Testis (tissue), 3 donors: ENCODE measurements around the gene PAPPA2. TPM values are rescaled to one million over a fixed set of nuclear protein-coding genes. Genes with fewer than 3 reads are reported as not detected.

Experiments used
- DNase-seq: peaks from one replicate; pipeline ENCODE4 v3.0.0-alpha.2; 2019
- H3K27ac ChIP-seq, 2 donors: fragments of 200-600 bp; sonication (generic); one replicate each; pipeline ENCODE4 v1.5.1; 2019
- H3K27me3 ChIP-seq: fragments of 200-600 bp; sonication (generic); one replicate; pipeline ENCODE4 v1.5.1; 2019
- H3K36me3 ChIP-seq: fragments of 200-600 bp; sonication (generic); one replicate; pipeline ENCODE4 v1.5.1; 2017; ENCODE audit warnings: low read depth; ENCODE audit errors: missing control alignments
- H3K4me1 ChIP-seq: fragments of 200-600 bp; sonication (generic); one replicate; pipeline ENCODE4 v1.5.1; 2019
- H3K4me3 ChIP-seq, 2 donors: fragments of 200-600 bp; sonication (generic); one replicate each; pipeline ENCODE4 v1.5.1; 2017 to 2019
- H3K9me3 ChIP-seq: fragments of 200-600 bp; sonication (generic); one replicate; pipeline ENCODE4 v1.5.1; 2017
- POLR2A ChIP-seq: fragments of 450-650 bp; IDR thresholded peaks from one replicate; pipeline ENCODE4 v1.6.1; 2017; ENCODE audit warnings: antibody characterized with exemption, mild to moderate bottlenecking, moderate library complexity
- WGBS, 2 donors: methylation state at CpG; one replicate each; pipeline ENCODE4 v1.1.5; 2018; 5-methylcytosine and 5-hydroxymethylcytosine counted together
- intact Hi-C: fragments of 100-400 bp; cut with DNase I; formaldehyde crosslinking; loops from one replicate; pipeline ENCODE4 v1.15.1; 2023; ENCODE audit warnings: low total_unique reads
- polyA plus RNA-seq: library from polyadenylated mRNA; stranded (reverse); fragments of 350-450 nt; fragmentation: Illumina TruSeq; extraction: RNeasy Lipid Tissue Mini Kit (QIAGEN cat#74804); gene quantifications from one replicate; pipeline ENCODE4 v1.2.3, GENCODE V29; 2014; ENCODE audit warnings: low read depth, low replicate concordance; ENCODE audit not compliant: insufficient read depth
- total RNA-seq, 2 donors: library from RNA; depleted of rRNA; stranded (reverse); fragments of >200 nt; gene quantifications; one replicate each; pipeline ENCODE4 v1.2.3, GENCODE V29; 2016
- TF ChIP-seq, protein P1 (sequence below), 3 experiments: fragments of 450-650 bp in 2 of 3; fragments of 200-600 bp in 1 of 3; sonication (generic) in 1 of 3; IDR thresholded peaks; one replicate each; pipeline ENCODE4 v1.5.1; 2016 to 2019; ENCODE audit warnings: antibody characterized with exemption in 3 of 3, mild to moderate bottlenecking in 2 of 3, moderate library complexity in 1 of 3

Gene PAPPA2
- total and polyA plus RNA-seq, 3 donors from 2014 or later = 0.80 to 2.2 (median 2.2) TPM

DNA sequence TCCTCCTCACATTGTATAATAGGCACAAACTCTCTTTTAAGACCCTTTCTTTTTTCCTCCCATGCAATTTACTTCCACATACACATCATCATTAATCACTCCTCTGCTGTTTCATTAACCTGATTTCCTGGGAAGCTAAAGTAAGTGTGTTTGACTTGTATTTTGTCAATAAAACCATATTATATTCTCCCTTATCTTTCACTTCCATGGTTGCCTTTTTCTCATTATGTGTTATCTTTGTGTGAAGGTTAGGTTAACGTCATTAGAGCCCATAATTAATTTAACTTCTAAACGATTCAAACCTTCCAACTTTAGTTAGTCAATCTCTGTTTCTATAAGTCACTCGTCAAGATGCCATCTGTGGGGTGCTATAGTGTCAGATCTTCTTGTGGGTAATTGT, 313.0 kb downstream of the PAPPA2 start:
- WGBS, 2 donors = 58 to 59% methylated on average over 3 of the region's 3 CpGs
- TF ChIP-seq, protein P1, sequence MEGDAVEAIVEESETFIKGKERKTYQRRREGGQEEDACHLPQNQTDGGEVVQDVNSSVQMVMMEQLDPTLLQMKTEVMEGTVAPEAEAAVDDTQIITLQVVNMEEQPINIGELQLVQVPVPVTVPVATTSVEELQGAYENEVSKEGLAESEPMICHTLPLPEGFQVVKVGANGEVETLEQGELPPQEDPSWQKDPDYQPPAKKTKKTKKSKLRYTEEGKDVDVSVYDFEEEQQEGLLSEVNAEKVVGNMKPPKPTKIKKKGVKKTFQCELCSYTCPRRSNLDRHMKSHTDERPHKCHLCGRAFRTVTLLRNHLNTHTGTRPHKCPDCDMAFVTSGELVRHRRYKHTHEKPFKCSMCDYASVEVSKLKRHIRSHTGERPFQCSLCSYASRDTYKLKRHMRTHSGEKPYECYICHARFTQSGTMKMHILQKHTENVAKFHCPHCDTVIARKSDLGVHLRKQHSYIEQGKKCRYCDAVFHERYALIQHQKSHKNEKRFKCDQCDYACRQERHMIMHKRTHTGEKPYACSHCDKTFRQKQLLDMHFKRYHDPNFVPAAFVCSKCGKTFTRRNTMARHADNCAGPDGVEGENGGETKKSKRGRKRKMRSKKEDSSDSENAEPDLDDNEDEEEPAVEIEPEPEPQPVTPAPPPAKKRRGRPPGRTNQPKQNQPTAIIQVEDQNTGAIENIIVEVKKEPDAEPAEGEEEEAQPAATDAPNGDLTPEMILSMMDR (IDR thresholded peaks at IDR 0.05) = no peak
- TF ChIP-seq POLR2A = no peak

DNA sequence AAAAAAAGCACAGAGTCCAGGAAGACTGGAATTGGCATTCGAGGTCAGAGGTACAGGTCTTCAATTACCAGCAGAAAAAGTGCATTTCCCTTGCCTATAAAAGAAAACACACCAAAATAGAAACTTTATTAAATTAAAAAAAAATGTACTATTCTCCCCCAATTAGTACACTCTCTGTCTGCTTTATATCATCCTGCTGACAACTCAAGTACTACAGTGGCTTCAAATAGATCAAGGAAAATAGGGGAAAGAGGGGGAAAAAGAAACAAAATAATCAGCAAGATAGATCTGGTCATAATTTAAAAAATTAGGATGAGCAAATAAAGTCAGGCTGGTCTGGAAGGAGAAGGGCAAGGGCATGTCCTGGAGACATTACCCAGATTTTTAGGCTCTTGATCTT, 315.1 kb downstream of the PAPPA2 start:
- Histone ChIP-seq H3K27me3 (no peaks in the 10 kb centered on the region), H3K36me3 (no peaks in the 10 kb centered on the region), H3K4me1 (no peaks in the 10 kb centered on the region), H3K9me3 (no peaks in the 10 kb centered on the region), H3K4me3 (no peak overlapping the region), H3K27ac (no peak overlapping the region)
- TF ChIP-seq POLR2A = no peak
- TF ChIP-seq, protein P1 (IDR thresholded peaks at IDR 0.05) = no peak
- intact Hi-C loops = no loop called here
- 42 to 52% methylated on average over 1 of the region's 1 CpG for WGBS, 2 donors
- DNase-seq = no peak

More for the DNA sequence above, 313.0 kb downstream of the PAPPA2 start:
- DNase-seq = no peak
- Histone ChIP-seq H3K27ac (no peak overlapping the region), H3K9me3 (no peaks in the 10 kb centered on the region), H3K27me3 (no peaks in the 10 kb centered on the region), H3K36me3 (no peaks in the 10 kb centered on the region), H3K4me3 (no peak overlapping the region), H3K4me1 (no peaks in the 10 kb centered on the region)
- intact Hi-C loops = no loop called here

DNA sequence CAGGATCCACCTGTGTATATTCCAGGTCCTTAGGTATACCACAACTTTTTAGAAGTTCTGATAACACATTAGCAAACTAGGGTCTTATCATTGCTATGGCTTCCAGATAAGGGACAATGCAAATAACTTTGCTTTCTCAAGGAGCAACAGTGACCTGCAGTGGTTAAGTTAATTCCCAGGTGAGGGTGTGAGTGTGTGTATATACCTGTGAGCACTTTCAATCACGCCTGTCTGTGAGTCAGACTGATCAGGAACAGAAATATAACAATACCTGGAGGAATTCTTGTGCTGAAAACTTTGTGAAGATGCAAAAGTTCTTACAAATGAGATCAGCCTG, 317.0 kb downstream of the PAPPA2 start:
- intact Hi-C loops = no loop called here
- Histone ChIP-seq H3K4me1 (no peaks in the 10 kb centered on the region), H3K27ac (no peak overlapping the region), H3K27me3 (no peaks in the 10 kb centered on the region), H3K9me3 (no peaks in the 10 kb centered on the region), H3K36me3 (no peaks in the 10 kb centered on the region), H3K4me3 (no peak overlapping the region)
- TF ChIP-seq, protein P1 (IDR thresholded peaks at IDR 0.05) = no peak
- TF ChIP-seq POLR2A = no peak
- DNase-seq = no peak
- WGBS, 2 donors = 73 to 80% methylated on average over 1 of the region's 1 CpG

DNA sequence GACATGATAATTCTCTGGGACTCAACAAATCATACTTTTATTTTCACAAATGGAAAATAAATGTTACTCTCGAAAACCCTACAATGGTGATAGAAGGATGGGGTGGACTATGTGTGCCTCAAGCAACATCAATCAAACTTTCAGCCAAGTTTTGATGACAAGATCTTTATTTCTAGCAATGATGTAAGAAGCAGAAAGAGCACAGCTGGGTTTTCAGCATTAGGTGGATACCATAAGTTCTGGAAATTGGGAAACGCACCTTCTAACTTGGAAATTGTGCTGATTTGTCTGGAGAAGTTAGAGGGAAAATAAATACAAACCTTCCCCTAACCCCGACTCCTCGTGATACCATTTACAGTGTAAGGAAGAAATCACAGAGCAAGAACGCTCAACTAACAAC, 320.3 kb downstream of the PAPPA2 start:
- Histone ChIP-seq H3K9me3 (no peaks in the 10 kb centered on the region), H3K36me3 (no peaks in the 10 kb centered on the region), H3K27ac (no peak overlapping the region), H3K4me3 (no peak overlapping the region), H3K27me3 (no peaks in the 10 kb centered on the region), H3K4me1 (no peaks in the 10 kb centered on the region)
- TF ChIP-seq POLR2A = no peak
- TF ChIP-seq, protein P1 (IDR thresholded peaks at IDR 0.05) = no peak
- intact Hi-C loops = no loop called here
- 88 to 90% methylated on average over 5 of the region's 5 CpGs for WGBS, 2 donors
- no peak for DNase-seq

DNA sequence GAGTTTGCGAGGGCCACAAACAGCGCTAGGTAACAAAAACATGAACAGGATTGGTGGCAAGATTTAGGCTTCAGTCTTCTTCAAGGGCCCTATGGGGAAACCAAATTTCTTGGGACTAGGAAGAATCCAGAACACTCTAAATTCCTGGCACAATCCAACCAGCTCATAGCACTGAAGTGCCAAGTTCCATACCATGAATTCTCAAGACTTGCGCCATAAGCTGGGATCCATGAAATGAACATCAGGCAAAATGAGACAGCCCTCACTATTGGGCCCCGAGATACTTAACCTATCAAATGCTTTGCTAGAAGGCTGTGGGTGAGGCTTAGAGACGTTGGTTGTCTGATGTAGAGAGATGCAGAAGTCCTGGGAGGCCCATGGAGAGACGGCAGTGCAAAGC, 322.1 kb downstream of the PAPPA2 start:
- Histone ChIP-seq H3K36me3 (no peaks in the 10 kb centered on the region), H3K4me3 (no peak overlapping the region), H3K27me3 (no peaks in the 10 kb centered on the region), H3K27ac (no peak overlapping the region), H3K9me3 (no peaks in the 10 kb centered on the region), H3K4me1 (no peaks in the 10 kb centered on the region)
- TF ChIP-seq POLR2A = no peak
- TF ChIP-seq, protein P1 (IDR thresholded peaks at IDR 0.05) = no peak
- no peak for DNase-seq
- intact Hi-C loops = no loop called here
- WGBS, 2 donors = 92 to 96% methylated on average over 6 of the region's 6 CpGs
